ENCODE results near the gene KCNH4. TPM values are rescaled to one million over a fixed set of nuclear protein-coding genes. Genes with fewer than 3 reads are reported as not detected.

KCNH4 gene
- total RNA-seq, 1 experiment from 2014 or later: not detected

GRCh38 chr17:42131232-42131631, 49.7 kb downstream of the KCNH4 start:
- peaks cover 0 to 9% of the 10 kb centered on the region in 2 experiments; a peak in 2 of 4 replicates for H3K4me1 ChIP-seq (ENCODE audit: control insufficient read depth in 1 of 2, insufficient read depth in 2 of 2, low read length in 2 of 2)
- H4K20me1 ChIP-seq (ENCODE audit: insufficient read depth): no peaks in the 10 kb centered on the region
- H3K9ac ChIP-seq (ENCODE audit: low read length): no peak overlapping the region
- ChIA-PET CTCF (no interaction called here), POLR2A (no interaction called here), RAD21 (ENCODE audit: low non-redundant PET in 1 of 2, low total read pairs in 2 of 2, uncharacterized antibody in 2 of 2, unreplicated experiment in 2 of 2) (no interaction called here)
- no peaks in the 10 kb centered on the region for H3K9me2 ChIP-seq (ENCODE audit: insufficient read depth)
- peaks cover 62% of the 10 kb centered on the region for H3K79me2 ChIP-seq (ENCODE audit: insufficient read depth, low read length)
- H2AFZ ChIP-seq (ENCODE audit: low read depth, low read length, poor library complexity, severe bottlenecking): no peak overlapping the region
- H3K27ac ChIP-seq (ENCODE audit: low read depth, low read length): no peak overlapping the region
- peaks cover 24 to 38% of the 10 kb centered on the region in 2 experiments; a peak in 3 of 4 replicates for H3K36me3 ChIP-seq (ENCODE audit: control insufficient read depth in 1 of 2, insufficient read depth in 2 of 2, low read length in 2 of 2)
- intact Hi-C loops (cut with micrococcal nuclease): no loop called here
- H3K4me3 ChIP-seq (replicated peaks in 1 of 2; ENCODE audit: low read depth in 1 of 2, low read length in 2 of 2): no peak overlapping the region
- no peak overlapping the region for H3K4me2 ChIP-seq (ENCODE audit: low read length)
- TF ChIP-seq SIN3A (IDR thresholded peaks at IDR 0.05; ENCODE audit: low read depth) (no peak), FOSL1 (IDR thresholded peaks at IDR 0.05; ENCODE audit: low read depth) (no peak)
- H3K9me3 ChIP-seq (ENCODE audit: control insufficient read depth in 1 of 2, insufficient read depth in 1 of 2, low read depth in 1 of 2, low read length in 2 of 2): no peaks in the 10 kb centered on the region
- ATAC-seq: no peak
- BruUV-seq (replicated peaks): no TSS peak
- H3K27me3 ChIP-seq (ENCODE audit: insufficient read depth, low read length): no peaks in the 10 kb centered on the region
- DNase-seq (ENCODE audit: low read depth, low spot score): no peak

- Histone ChIP-seq H3K9me3 (ENCODE audit: control insufficient read depth in 1 of 2, insufficient read depth in 1 of 2, low read depth in 1 of 2, low read length in 2 of 2) (no peaks in the 10 kb centered on the region), H2AFZ (ENCODE audit: low read depth, low read length, poor library complexity, severe bottlenecking) (no peak overlapping the region), H3K9ac (ENCODE audit: low read length) (no peak overlapping the region), H3K4me3 (replicated peaks in 1 of 2; ENCODE audit: low read depth in 1 of 2, low read length in 2 of 2) (no peak overlapping the region), H3K36me3 (ENCODE audit: control insufficient read depth in 1 of 2, insufficient read depth in 2 of 2, low read length in 2 of 2) (peaks cover 29 to 39% of the 10 kb centered on the region in 2 experiments; a peak in 3 of 4 replicates), H3K4me1 (ENCODE audit: control insufficient read depth in 1 of 2, insufficient read depth in 2 of 2, low read length in 2 of 2) (peaks cover 0 to 1% of the 10 kb centered on the region in 2 experiments; a peak in 2 of 4 replicates), H3K9me2 (ENCODE audit: insufficient read depth) (no peaks in the 10 kb centered on the region), H4K20me1 (ENCODE audit: insufficient read depth) (no peaks in the 10 kb centered on the region), H3K4me2 (ENCODE audit: low read length) (no peak overlapping the region), H3K27me3 (ENCODE audit: insufficient read depth, low read length) (no peaks in the 10 kb centered on the region), H3K27ac (ENCODE audit: low read depth, low read length) (no peak overlapping the region), H3K79me2 (ENCODE audit: insufficient read depth, low read length) (peaks cover 54% of the 10 kb centered on the region)
- ATAC-seq (no peak), DNase-seq (ENCODE audit: low read depth, low spot score) (no peak)
- TF ChIP-seq RAD21 (IDR thresholded peaks at IDR 0.05; ENCODE audit: low read depth) (no peak), POLR2A (IDR thresholded peaks at IDR 0.05; ENCODE audit: borderline replicate concordance, extremely low read depth, insufficient read depth, insufficient read length) (no peak), ATF3 (IDR thresholded peaks at IDR 0.05) (no peak), CTCF (IDR thresholded peaks at IDR 0.05 in 2 of 3, conservative IDR thresholded peaks at IDR 0.05 in 1 of 3; ENCODE audit: borderline replicate concordance in 1 of 3, insufficient read depth in 1 of 3, low read depth in 2 of 3, low read length in 2 of 3) (no peak), SP1 (IDR thresholded peaks at IDR 0.05; ENCODE audit: low read depth) (no peak), ELF1 (IDR thresholded peaks at IDR 0.05; ENCODE audit: borderline replicate concordance, low read depth) (no peak), SIN3A (IDR thresholded peaks at IDR 0.05; ENCODE audit: low read depth) (no peak), CBX3 (IDR thresholded peaks at IDR 0.05; ENCODE audit: low read depth) (no peak), FOSL1 (IDR thresholded peaks at IDR 0.05; ENCODE audit: low read depth) (no peak), POLR2AphosphoS5 (IDR thresholded peaks at IDR 0.05; ENCODE audit: low read depth, low read length) (no peak), JUND (IDR thresholded peaks at IDR 0.05) (no peak), YY1 (IDR thresholded peaks at IDR 0.05; ENCODE audit: extremely low read depth, insufficient replicate concordance, low read depth, low read length) (no peak), CEBPB (IDR thresholded peaks at IDR 0.05; ENCODE audit: low read depth) (no peak)
- TF ChIP-seq, protein P1, sequence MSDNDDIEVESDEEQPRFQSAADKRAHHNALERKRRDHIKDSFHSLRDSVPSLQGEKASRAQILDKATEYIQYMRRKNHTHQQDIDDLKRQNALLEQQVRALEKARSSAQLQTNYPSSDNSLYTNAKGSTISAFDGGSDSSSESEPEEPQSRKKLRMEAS (IDR thresholded peaks at IDR 0.05): no peak
- TF ChIP-seq, protein P2, sequence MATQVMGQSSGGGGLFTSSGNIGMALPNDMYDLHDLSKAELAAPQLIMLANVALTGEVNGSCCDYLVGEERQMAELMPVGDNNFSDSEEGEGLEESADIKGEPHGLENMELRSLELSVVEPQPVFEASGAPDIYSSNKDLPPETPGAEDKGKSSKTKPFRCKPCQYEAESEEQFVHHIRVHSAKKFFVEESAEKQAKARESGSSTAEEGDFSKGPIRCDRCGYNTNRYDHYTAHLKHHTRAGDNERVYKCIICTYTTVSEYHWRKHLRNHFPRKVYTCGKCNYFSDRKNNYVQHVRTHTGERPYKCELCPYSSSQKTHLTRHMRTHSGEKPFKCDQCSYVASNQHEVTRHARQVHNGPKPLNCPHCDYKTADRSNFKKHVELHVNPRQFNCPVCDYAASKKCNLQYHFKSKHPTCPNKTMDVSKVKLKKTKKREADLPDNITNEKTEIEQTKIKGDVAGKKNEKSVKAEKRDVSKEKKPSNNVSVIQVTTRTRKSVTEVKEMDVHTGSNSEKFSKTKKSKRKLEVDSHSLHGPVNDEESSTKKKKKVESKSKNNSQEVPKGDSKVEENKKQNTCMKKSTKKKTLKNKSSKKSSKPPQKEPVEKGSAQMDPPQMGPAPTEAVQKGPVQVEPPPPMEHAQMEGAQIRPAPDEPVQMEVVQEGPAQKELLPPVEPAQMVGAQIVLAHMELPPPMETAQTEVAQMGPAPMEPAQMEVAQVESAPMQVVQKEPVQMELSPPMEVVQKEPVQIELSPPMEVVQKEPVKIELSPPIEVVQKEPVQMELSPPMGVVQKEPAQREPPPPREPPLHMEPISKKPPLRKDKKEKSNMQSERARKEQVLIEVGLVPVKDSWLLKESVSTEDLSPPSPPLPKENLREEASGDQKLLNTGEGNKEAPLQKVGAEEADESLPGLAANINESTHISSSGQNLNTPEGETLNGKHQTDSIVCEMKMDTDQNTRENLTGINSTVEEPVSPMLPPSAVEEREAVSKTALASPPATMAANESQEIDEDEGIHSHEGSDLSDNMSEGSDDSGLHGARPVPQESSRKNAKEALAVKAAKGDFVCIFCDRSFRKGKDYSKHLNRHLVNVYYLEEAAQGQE (IDR thresholded peaks at IDR 0.05; ENCODE audit: low read depth): no peak
- BruUV-seq (replicated peaks): no TSS peak
- RAD21 ChIA-PET (ENCODE audit: low non-redundant PET in 1 of 2, low total read pairs in 2 of 2, uncharacterized antibody in 2 of 2, unreplicated experiment in 2 of 2): no interaction called here
- POLR2A ChIA-PET: no interaction called here
- intact Hi-C loops (cut with micrococcal nuclease): no loop called here
- CTCF ChIA-PET: no interaction called here
Observed at GRCh38 chr17:42130310-42130936, 50.5 kb downstream of the KCNH4 start.

Measured in HCT116 (cell line).